ENCODE results near the gene LTK.

- TF ChIP-seq CTCF (conservative IDR thresholded peaks at IDR 0.05; ENCODE audit: low read depth, low read length) (no peak), EZH2 (IDR thresholded peaks at IDR 0.05; ENCODE audit: borderline replicate concordance, low read depth, low read length, poor library complexity, severe bottlenecking) (no peak)
Measured at GRCh38 chr15:41562784-41563198, 49.2 kb upstream of the LTK start.
